Heart left ventricle (tissue), 13 donors: Measurements from ENCODE around the gene NUDT19.

Experiments
- CTCF ChIP-seq, 12 donors: fragments of 200-600 bp; sonication (generic) in 4 of 12; IDR thresholded peaks; one replicate each; pipeline versions ENCODE4 v1.5.0 to v1.8.0; 2018 to 2022; ENCODE audit warnings: antibody characterized with exemption in 12 of 12, mild to moderate bottlenecking in 5 of 12
- POLR2A ChIP-seq, 2 donors: fragments of 450-650 bp; IDR thresholded peaks; one replicate each; pipeline ENCODE4 v1.6.1; 2017; ENCODE audit warnings: antibody characterized with exemption in 2 of 2, mild to moderate bottlenecking in 2 of 2, moderate library complexity in 2 of 2
- donor health status: ischemic (EF 13 %, LVEDD 7.1; RV severe dilation, severe dysfunction).
- donor health status: DM: no; HTN: yes; CAD: no.
- donor health status: DM: no; HTN: no; CAD: no.
- donor health status: ischemic (EF 25% LVEDD 6.9; RV normal size, moderate dysfunction).
- donor health status: ischemic (EF 25% LVEDD 5.7; RV mildly dilated, moderate dysfunction).
- donor health status: ischemic (EF 35%, LVEDD 5.7; RV mildly dilated, moderate dysfunction).
- donor health status: nonischemic (EF 11% LVEDD 7.7; RV severe dilation, severe dysfunction).
- donor health status: DM: yes; HTN: yes; CAD: no.
- donor health status: PGD.
- donor health status: ischemic (EF 29% LVEDD 5.4; RV normal size, mild dysfunction).
- donor health status: nonischemic (EF 23%, LVEDD 6.1; RV moderate dilation, normal function).

DNA sequence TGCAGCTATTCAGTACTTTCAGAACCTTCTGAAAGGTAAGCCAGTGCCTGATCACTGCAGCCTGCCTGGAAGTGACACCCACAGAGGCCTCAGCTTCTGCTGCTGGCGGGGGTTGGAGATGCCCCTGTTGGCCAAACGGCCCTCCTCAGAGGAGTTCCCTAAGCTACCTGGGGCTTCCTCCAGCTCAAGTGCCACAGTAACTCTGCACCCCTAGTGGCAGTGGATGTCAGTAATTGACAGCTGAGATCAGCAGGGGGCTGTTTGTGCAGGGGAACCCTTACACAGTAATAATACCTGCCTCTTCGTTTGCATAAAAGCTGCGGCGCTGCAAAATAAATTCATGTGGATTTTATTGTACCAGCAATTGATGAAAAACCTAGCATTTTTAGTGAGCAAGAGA lies 56.9 kb downstream of the NUDT19 start:
- TF ChIP-seq CTCF (IDR thresholded peaks at IDR 0.05) (no peak), POLR2A (IDR thresholded peaks at IDR 0.05) (no peak)
